Measurements from ENCODE around the gene CALU. TPM values are rescaled to one million over a fixed set of nuclear protein-coding genes. Genes with fewer than 3 reads are reported as not detected.
A peak's percentile ranks its signal among the peaks of the same experiment; 100 is the strongest.

The CALU gene
- total RNA-seq, 1 experiment from 2014 or later, result 169 TPM

DNA sequence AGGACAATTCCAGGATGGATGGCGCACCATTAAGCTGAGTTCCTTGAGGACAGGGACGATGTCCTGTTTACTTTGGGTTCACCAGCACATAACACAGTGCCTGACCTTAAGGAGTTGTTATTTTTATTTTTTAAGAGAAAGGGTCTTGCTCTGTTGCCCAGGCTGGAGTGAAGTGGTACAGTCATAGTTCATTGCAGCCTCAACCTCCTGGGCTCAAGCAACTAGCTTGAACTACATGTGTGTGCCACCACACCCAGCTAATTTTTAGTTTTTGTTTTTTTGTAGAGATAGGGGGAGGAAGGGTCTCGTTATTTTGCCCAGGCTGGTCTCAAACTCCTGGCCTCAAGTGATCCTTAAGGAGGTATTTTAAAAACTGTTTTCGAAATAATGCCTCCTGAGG is 1.7 kb upstream of the CALU start:
- BruUV-seq (replicated peaks), result no TSS peak
- ChIA-PET POLR2A (ENCODE audit: unreplicated experiment) (interaction anchor here (0.6 to 1.0 kb wide), 2 partner anchors 54 to 152 kb away, joined by 3 to 4 read pairs; no protein-coding TSS in a partner anchor), CTCF (interaction anchor here (0.6 kb wide), 1 partner anchor 9 kb away, joined by 3 read pairs; no protein-coding TSS in a partner anchor)
- no peaks in the 10 kb centered on the region for H3F3A ChIP-seq (ENCODE audit: low read length, unreplicated experiment)
- H3K36me3 ChIP-seq (ENCODE audit: low read depth, low read length), result no peaks in the 10 kb centered on the region
- intact Hi-C loops (cut with micrococcal nuclease), result no loop called here
- TF ChIP-seq EZH2phosphoT487 (IDR thresholded peaks at IDR 0.05; ENCODE audit: borderline replicate concordance, low read length), result no peak
- no peak for TF ChIP-seq EZH2 (IDR thresholded peaks at IDR 0.05; ENCODE audit: low read length, unreplicated experiment)
- TF ChIP-seq CTCF (conservative IDR thresholded peaks at IDR 0.05; ENCODE audit: low read depth, low read length), result no peak
- peaks cover 27% of the 10 kb centered on the region for H4K20me1 ChIP-seq (ENCODE audit: low read length)
- no peaks in the 10 kb centered on the region for H3K9me2 ChIP-seq (replicated peaks; ENCODE audit: low read length)
- no peak overlapping the region for H2AFZ ChIP-seq (ENCODE audit: low read length)
- DNase-seq (no peak), ATAC-seq (no peak)
- no peak overlapping the region for H3K9ac ChIP-seq (ENCODE audit: low read length)
- no peaks in the 10 kb centered on the region for H3K27me3 ChIP-seq (ENCODE audit: low read length)
- H3K4me1 ChIP-seq (ENCODE audit: insufficient read depth, low read length), result peaks cover 40% of the 10 kb centered on the region
- no peaks in the 10 kb centered on the region for H3K9me3 ChIP-seq (ENCODE audit: low read length)
- peak overlapping the region; percentile 78 for H3K27ac ChIP-seq (ENCODE audit: low read length)
- peak overlapping the region; percentile 84 for H3K4me2 ChIP-seq (ENCODE audit: low read length)
- peaks cover 33% of the 10 kb centered on the region for H3K79me2 ChIP-seq (ENCODE audit: low read length)
- H3K4me3 ChIP-seq (ENCODE audit: low read length), result no peak overlapping the region

GRCh38 chr7:128737867-128738385 is 1.2 kb upstream of the CALU start:
- no TSS peak for BruUV-seq (replicated peaks)
- ATAC-seq, result peak; percentile 42
- peaks cover 38% of the 10 kb centered on the region for H3K79me2 ChIP-seq (ENCODE audit: low read length)
- peak overlapping the region; percentile 95 for H3K9ac ChIP-seq (ENCODE audit: low read length)
- H3K9me2 ChIP-seq (replicated peaks; ENCODE audit: low read length), result no peaks in the 10 kb centered on the region
- no peaks in the 10 kb centered on the region for H3K9me3 ChIP-seq (ENCODE audit: low read length)
- H3K4me2 ChIP-seq (ENCODE audit: low read length), result peak overlapping the region; percentile 84
- peak overlapping the region; percentile 79; the same call in 1 of the 2 replicates for H2AFZ ChIP-seq (ENCODE audit: low read length)
- H4K20me1 ChIP-seq (ENCODE audit: low read length), result peaks cover 30% of the 10 kb centered on the region
- H3K27ac ChIP-seq (ENCODE audit: low read length), result peak overlapping the region; percentile 78
- 0 out of 2 replicates have a peak, but pooled peaks cover under 1% of the 10 kb centered on the region for H3K36me3 ChIP-seq (ENCODE audit: low read depth, low read length)
- peaks cover 45% of the 10 kb centered on the region for H3K4me1 ChIP-seq (ENCODE audit: insufficient read depth, low read length)
- ChIA-PET POLR2A (ENCODE audit: unreplicated experiment) (interaction anchor here (0.6 to 1.0 kb wide), 2 partner anchors 53 to 151 kb away, joined by 3 to 4 read pairs; no protein-coding TSS in a partner anchor), CTCF (interaction anchor here (0.5 to 0.6 kb wide), 2 partner anchors 8 to 429 kb away, joined by 3 read pairs; no protein-coding TSS in a partner anchor)
- H3K4me3 ChIP-seq (ENCODE audit: low read length), result peak overlapping the region; percentile 96; the same call in 1 of the 2 replicates
- no peak for TF ChIP-seq EZH2phosphoT487 (IDR thresholded peaks at IDR 0.05; ENCODE audit: borderline replicate concordance, low read length)
- TF ChIP-seq EZH2 (IDR thresholded peaks at IDR 0.05; ENCODE audit: low read length, unreplicated experiment), result no peak
- TF ChIP-seq CTCF (conservative IDR thresholded peaks at IDR 0.05; ENCODE audit: low read depth, low read length), result no peak
- intact Hi-C loops (cut with micrococcal nuclease), result no loop called here
- no peaks in the 10 kb centered on the region for H3F3A ChIP-seq (ENCODE audit: low read length, unreplicated experiment)
- no peaks in the 10 kb centered on the region for H3K27me3 ChIP-seq (ENCODE audit: low read length)
- DNase-seq, result peak; percentile 83

DNA sequence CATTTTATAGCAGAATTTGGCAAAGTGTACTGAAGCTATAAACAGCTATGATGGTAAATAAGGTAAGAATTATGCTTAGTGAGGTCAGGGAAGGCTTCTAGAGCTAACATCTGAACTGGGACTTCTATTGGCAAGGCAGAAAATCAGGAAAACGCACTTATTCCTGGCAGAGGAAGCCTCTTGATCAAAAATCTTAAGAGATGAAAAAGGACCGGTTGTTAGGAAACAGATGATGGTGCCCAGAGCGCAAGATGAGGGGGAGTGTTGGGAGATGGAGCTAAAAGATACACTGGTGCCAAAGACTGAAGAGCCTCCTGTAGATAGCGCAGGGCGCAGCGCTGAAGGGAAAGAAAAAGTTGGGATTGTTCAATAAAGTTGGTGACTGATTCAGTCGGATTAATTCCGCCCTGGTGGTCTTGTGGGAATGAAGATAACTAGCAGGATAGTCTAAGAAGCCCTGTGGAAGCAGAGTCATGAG is 550 bp upstream of the CALU start:
- POLR2A ChIA-PET (ENCODE audit: unreplicated experiment), result interaction anchor here (0.6 to 1.0 kb wide), 4 partner anchors 63 to 364 kb away, joined by 3 to 8 read pairs (median 4); no protein-coding TSS in a partner anchor
- intact Hi-C loops (cut with micrococcal nuclease), result no loop called here

More for the DNA sequence above, 550 bp upstream of the CALU start:
- Histone ChIP-seq H3K9me3 (ENCODE audit: low read length) (no peaks in the 10 kb centered on the region), H3K9me2 (replicated peaks; ENCODE audit: low read length) (no peaks in the 10 kb centered on the region), H4K20me1 (ENCODE audit: low read length) (peaks cover 30% of the 10 kb centered on the region), H3K4me2 (ENCODE audit: low read length) (peak overlapping the region; percentile 84), H3K36me3 (ENCODE audit: low read depth, low read length) (peaks cover 6% of the 10 kb centered on the region), H3K27ac (ENCODE audit: low read length) (peak overlapping the region; percentile 78), H3K9ac (ENCODE audit: low read length) (peak overlapping the region; percentile 95), H3K79me2 (ENCODE audit: low read length) (peaks cover 45% of the 10 kb centered on the region), H3K4me1 (ENCODE audit: insufficient read depth, low read length) (peaks cover 49% of the 10 kb centered on the region), H3F3A (ENCODE audit: low read length, unreplicated experiment) (no peaks in the 10 kb centered on the region), H3K4me3 (ENCODE audit: low read length) (peak overlapping the region; percentile 96), H3K27me3 (ENCODE audit: low read length) (no peaks in the 10 kb centered on the region), H2AFZ (ENCODE audit: low read length) (peak overlapping the region; percentile 79)
- BruUV-seq (replicated peaks), result TSS peak; percentile 98
- TF ChIP-seq EZH2 (IDR thresholded peaks at IDR 0.05; ENCODE audit: low read length, unreplicated experiment) (no peak), CTCF (conservative IDR thresholded peaks at IDR 0.05; ENCODE audit: low read depth, low read length) (no peak), EZH2phosphoT487 (IDR thresholded peaks at IDR 0.05; ENCODE audit: borderline replicate concordance, low read length) (no peak)
- ATAC-seq (peak; percentile 34), DNase-seq (no peak)
- CTCF ChIA-PET, result interaction anchor here (0.5 kb wide), 1 partner anchor 428 kb away, joined by 3 read pairs; no protein-coding TSS in a partner anchor

All from PC-3 (cell line).